HT1080 (cell line): Measurements from ENCODE around the gene MIEF2. TPM values are rescaled to one million over a fixed set of nuclear protein-coding genes. Genes with fewer than 3 reads are reported as not detected.

ENCODE experiments used
- DNase-seq: peaks from one replicate; pipeline ENCODE4 v3.0.0-alpha.2; 2015; ENCODE audit warnings: low read depth
- total RNA-seq: library from RNA; depleted of rRNA; stranded (reverse); fragments of >200 nt; shearing (Covaris generic); gene quantifications from 2 replicates; pipeline ENCODE4 v1.2.3, GENCODE V29; 2014

MIEF2 gene
- total RNA-seq, 1 experiment from 2014 or later = 5.7 TPM

GRCh38 chr17:18234853-18235380 is 25.5 kb upstream of the MIEF2 start:
- no peak for DNase-seq

GRCh38 chr17:18235743-18236256 is 24.7 kb upstream of the MIEF2 start:
- peak; percentile 93 for DNase-seq

- no peak for DNase-seq
These were observed 24.0 kb upstream of the MIEF2 start for GRCh38 chr17:18236494-18236893.

- DNase-seq = no peak
These were observed 23.0 kb upstream of the MIEF2 start for GRCh38 chr17:18237461-18237860.

GRCh38 chr17:18238299-18238698 is 22.2 kb upstream of the MIEF2 start:
- DNase-seq = no peak

- DNase-seq = no peak
These were observed 20.0 kb upstream of the MIEF2 start for GRCh38 chr17:18240449-18240848.

GRCh38 chr17:18241229-18241871 is 19.1 kb upstream of the MIEF2 start:
- no peak for DNase-seq

- no peak for DNase-seq
These were observed 15.3 kb upstream of the MIEF2 start for GRCh38 chr17:18245038-18245776.

- DNase-seq = no peak
These were observed 14.2 kb upstream of the MIEF2 start for GRCh38 chr17:18246109-18246725.

GRCh38 chr17:18246880-18247612 is 13.4 kb upstream of the MIEF2 start:
- no peak for DNase-seq

GRCh38 chr17:18247613-18248001 is 12.9 kb upstream of the MIEF2 start:
- no peak for DNase-seq

GRCh38 chr17:18248300-18248731 is 12.1 kb upstream of the MIEF2 start:
- peak; percentile 59 for DNase-seq

- DNase-seq = no peak
These were observed 11.7 kb upstream of the MIEF2 start for GRCh38 chr17:18248811-18249210.

- DNase-seq = no peak
These were observed 10.2 kb upstream of the MIEF2 start for GRCh38 chr17:18250259-18250658.

- DNase-seq = no peak
These were observed 9.8 kb upstream of the MIEF2 start for GRCh38 chr17:18250708-18251107.

GRCh38 chr17:18251204-18251603 is 9.3 kb upstream of the MIEF2 start:
- DNase-seq = no peak

GRCh38 chr17:18252160-18252559 is 8.3 kb upstream of the MIEF2 start:
- DNase-seq = no peak

GRCh38 chr17:18253187-18253884 is 7.1 kb upstream of the MIEF2 start:
- DNase-seq = no peak

GRCh38 chr17:18253947-18254821 is 6.3 kb upstream of the MIEF2 start:
- no peak for DNase-seq
